Measurements from ENCODE around the gene PCDHA13.

DNA sequence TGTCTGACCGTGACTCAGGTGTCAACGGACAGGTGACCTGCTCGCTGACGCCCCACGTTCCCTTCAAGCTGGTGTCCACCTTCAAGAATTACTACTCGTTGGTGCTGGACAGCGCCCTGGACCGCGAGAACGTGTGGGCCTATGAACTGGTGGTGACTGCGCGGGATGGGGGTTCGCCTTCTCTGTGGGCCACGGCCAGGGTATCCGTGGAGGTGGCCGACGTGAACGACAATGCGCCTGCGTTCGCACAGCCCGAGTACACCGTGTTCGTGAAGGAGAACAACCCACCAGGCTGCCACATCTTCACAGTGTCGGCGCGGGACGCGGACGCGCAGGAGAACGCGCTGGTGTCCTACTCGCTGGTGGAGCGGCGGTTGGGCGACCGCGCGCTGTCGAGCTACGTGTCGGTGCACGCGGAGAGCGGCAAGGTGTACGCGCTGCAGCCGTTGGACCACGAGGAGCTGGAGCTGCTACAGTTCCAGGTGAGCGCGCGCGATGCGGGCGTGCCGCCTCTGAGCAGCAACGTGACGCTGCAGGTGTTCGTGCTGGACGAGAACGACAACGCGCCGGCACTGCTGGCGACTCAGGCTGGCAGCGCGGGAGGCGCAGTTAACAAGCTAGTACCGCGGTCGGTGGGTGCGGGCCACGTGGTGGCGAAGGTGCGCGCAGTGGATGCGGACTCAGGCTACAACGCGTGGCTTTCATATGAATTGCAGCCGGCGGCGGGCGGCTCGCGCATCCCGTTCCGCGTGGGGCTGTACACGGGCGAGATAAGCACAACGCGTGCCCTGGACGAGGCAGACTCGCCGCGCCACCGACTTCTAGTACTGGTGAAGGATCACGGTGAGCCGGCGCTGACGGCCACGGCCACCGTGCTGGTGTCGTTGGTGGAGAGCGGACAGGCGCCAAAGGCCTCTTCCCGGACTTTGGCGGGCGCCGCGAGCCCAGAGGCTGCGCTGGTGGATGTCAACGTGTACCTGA, 11.4 kb upstream of the PCDHA13 start:
- TF ChIP-seq, protein P1, sequence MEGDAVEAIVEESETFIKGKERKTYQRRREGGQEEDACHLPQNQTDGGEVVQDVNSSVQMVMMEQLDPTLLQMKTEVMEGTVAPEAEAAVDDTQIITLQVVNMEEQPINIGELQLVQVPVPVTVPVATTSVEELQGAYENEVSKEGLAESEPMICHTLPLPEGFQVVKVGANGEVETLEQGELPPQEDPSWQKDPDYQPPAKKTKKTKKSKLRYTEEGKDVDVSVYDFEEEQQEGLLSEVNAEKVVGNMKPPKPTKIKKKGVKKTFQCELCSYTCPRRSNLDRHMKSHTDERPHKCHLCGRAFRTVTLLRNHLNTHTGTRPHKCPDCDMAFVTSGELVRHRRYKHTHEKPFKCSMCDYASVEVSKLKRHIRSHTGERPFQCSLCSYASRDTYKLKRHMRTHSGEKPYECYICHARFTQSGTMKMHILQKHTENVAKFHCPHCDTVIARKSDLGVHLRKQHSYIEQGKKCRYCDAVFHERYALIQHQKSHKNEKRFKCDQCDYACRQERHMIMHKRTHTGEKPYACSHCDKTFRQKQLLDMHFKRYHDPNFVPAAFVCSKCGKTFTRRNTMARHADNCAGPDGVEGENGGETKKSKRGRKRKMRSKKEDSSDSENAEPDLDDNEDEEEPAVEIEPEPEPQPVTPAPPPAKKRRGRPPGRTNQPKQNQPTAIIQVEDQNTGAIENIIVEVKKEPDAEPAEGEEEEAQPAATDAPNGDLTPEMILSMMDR (IDR thresholded peaks at IDR 0.05; ENCODE audit: borderline replicate concordance, extremely low read depth, low read length, poor library complexity, severe bottlenecking) = no peak
- no peak for TF ChIP-seq EZH2 (IDR thresholded peaks at IDR 0.05; ENCODE audit: borderline replicate concordance, low read depth, low read length, severe bottlenecking)
